ENCODE results near the gene SMARCB1. TPM values are rescaled to one million over a fixed set of nuclear protein-coding genes. Genes with fewer than 3 reads are reported as not detected.

The SMARCB1 gene
- polyA plus RNA-seq, 10 donors = 57.5 to 111 (median 74.6) TPM

DNA sequence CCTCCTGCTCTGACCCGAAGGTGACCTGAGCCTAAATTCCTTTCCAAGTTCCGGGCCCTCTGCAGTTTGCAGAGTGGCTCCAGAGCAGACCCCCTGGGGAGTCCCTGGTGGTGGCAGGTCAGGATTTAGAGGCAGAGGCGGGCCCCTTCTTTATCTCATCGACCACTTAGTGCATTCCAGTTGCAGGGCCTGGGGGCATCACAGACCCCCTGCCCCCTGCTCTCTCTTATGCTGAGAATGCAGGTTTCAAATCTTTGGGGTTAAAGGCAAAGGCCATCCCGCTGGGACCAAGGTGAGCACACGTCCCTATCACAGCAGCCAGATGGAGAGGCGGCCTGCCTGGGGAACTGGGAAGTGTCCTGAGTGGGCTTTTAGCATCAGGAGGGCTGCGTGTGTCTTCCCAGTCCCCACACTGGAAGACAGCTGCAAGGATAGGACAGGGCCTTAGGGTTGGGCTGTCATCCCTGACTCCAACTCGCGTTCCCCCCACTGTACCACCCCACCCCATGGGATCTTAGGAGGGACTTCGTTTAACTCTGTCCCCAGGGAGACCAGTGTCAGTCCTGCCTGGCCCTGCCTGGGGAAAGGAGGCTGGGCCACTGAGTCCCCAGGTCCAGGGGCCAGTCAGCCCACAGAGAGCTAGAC is 40.7 kb downstream of the SMARCB1 start:
- no peak for DNase-seq

DNA sequence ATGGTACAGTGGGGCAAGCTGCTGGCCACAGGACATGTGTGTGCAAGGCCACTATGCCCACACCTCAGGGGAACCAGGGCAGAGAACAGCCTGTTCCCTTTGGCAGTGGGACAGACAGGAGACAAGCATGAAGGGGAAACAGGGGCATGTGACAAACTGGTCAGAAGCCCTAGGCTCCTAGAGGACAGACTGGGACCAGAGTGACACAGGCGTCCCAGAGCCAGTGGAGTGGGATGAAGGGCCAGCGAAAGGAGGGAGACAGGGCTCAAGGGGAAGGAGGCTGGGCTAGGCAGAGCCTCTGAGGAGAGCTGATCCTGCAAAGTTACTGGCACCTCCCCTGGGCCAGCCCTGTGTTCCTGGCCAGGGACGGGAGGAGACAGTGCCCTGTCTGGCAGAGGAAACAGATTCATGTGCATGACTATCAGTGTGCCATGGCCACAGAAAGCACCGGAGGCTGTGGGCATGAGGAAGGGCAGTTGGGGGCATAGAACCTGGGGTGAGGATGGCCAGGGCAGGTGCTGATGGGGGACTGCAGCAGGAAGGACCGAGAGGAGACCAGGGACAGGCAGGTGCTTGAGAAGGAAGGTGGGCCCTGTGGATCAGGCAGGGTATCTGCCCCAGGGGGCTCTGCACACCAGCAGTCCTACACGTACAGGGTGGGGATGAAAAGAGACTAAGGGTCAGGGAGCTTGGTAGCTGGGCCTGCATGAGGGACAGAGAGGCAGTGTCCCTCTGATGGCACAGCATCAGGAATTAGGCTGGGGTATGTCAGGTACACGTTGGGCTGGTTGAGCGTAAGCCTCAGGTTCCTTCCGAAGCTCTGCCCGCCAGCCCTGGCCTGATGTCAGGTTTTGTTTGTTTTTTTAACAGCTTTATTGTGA is 42.3 kb downstream of the SMARCB1 start:
- DNase-seq = no peak

- peak; percentile 62 to 88 (median 86) for DNase-seq
Observed at GRCh38 chr22:23829845-23830372, 43.1 kb downstream of the SMARCB1 start.

GRCh38 chr22:23831261-23831660 is 44.5 kb downstream of the SMARCB1 start:
- no peak for DNase-seq

GRCh38 chr22:23831781-23832180 is 45.0 kb downstream of the SMARCB1 start:
- DNase-seq = no peak

DNA sequence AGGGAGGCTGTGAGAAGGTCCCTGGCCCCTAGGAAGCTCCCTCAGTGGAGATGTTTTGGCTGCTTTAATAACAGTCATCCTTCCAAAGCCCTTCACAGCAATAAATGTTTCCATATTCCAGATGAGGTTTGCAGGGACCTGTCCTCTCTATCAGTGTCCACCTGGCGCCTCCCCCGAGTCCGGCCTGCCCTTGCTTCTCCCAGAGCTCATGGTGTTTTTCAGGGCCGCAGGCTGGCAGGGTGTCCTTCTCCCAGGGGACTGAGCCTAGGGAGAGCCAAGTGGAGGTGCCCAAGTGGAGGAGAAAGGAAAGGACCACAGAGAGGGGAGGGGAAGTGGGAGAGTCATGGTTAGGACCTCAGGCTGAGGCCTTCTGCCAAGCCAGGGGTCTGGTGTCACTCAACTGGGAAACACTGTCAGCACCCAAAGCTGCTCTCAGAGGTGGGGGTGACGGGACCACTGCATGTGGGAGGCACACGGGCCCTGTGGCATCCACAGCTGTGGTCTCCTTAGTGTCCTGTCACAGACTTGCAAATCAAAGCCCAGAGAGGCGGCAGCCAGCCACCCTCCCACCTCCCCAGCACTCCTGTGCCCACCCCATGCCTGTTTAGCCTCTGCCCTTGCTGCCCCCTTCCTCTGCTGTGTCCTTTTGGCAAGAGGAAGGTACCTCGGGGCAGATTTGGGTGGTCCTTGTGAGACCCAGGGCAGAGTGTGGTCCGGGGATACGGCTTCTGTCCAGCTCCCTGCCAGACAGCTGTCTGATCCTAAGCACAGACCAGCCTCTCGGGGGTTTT is 45.7 kb downstream of the SMARCB1 start:
- no peak for DNase-seq

- no peak for DNase-seq
Observed at GRCh38 chr22:23833017-23833751, 46.4 kb downstream of the SMARCB1 start.

- DNase-seq = no peak
Observed at GRCh38 chr22:23833911-23834317, 47.1 kb downstream of the SMARCB1 start.

- no peak for DNase-seq
Observed at GRCh38 chr22:23834406-23834792, 47.6 kb downstream of the SMARCB1 start.

- DNase-seq = peak in 1 of 3 donors; percentile 45
Observed at GRCh38 chr22:23834793-23835483, 48.2 kb downstream of the SMARCB1 start.

DNA sequence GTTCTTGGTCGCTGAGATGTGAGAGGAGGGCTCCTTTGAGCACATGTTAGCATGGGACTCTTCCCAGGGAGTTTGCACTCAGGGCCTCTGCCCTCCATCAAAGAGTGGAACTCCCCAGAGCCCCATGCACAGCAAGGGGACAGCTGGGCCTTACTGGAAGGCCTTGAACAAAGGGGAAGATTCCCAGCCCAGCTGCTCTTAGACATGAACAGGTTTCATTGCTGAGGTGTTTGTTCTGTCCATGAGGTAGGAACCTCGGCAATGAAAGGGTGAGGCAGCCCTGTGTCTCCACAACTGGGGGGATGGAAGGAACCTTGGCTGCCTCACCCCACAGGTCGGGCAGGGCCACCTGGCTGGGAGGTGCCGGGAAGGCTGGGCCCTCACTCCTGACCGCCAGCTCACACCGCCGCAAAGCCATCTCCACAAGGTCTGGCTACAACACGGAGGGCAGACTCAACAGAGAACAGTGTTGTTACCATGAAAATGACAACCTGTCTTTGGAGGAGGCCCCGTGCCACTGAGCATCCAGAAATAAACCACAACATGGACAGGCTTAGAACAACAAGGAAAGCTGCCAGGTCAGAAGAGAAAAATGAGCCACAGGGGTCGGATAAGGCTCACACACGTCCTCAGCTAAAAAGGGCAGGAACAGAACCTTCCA is 48.8 kb downstream of the SMARCB1 start:
- no peak for DNase-seq

- no peak for DNase-seq
Observed at GRCh38 chr22:23836281-23836680, 49.5 kb downstream of the SMARCB1 start.

- no peak for DNase-seq
Observed at GRCh38 chr22:23836692-23837495, 50.1 kb downstream of the SMARCB1 start.

GRCh38 chr22:23837496-23837859 is 50.7 kb downstream of the SMARCB1 start:
- DNase-seq = no peak

GRCh38 chr22:23837911-23838680 is 51.3 kb downstream of the SMARCB1 start:
- no peak for DNase-seq

DNA sequence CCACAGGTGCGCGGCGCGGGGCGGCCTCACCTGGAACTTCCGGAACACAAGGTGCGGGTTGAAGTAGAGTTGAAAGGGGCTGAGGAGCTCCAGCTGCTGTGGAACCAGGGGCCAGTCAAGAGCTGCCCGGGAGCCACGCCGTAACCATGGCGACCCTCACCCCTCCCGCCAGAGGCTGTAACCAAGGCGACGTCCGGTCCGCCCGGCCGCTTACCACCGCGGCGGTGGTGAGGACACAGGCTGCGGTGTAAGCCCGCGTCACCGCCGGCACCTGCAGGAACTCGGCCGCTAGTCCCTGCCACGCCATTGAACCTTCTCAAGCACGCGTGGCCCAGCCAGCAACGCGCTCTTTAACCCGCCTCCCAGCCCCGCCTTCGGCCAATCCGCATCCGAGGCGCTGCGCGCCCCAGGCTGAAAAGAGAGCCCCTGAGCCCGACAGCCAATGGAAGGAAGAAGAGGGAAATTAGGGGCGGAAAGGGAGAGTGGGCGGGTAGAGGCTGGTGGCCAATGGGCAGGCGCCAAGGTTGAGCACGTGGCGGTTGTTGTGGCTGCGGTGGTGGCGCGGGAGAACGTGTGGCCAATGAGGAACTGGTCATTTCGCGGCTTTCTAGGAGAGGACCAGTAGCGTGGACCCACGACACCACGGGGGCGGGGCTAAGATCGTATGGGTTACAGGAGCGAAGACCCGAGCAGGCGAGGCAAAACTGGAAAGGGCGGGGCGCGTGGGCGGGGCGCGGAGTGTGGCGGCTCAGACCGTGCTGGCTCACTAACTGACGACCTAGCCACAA is 52.1 kb downstream of the SMARCB1 start, which contains the start of gene DERL3:
Gene DERL3, minus strand, starts transcription at position 326 of the 788 bp plus-strand sequence. Its CDS starts 19 bp downstream, at position 307.
- DNase-seq = peak; percentile 92 to 96 (median 92)

DNA sequence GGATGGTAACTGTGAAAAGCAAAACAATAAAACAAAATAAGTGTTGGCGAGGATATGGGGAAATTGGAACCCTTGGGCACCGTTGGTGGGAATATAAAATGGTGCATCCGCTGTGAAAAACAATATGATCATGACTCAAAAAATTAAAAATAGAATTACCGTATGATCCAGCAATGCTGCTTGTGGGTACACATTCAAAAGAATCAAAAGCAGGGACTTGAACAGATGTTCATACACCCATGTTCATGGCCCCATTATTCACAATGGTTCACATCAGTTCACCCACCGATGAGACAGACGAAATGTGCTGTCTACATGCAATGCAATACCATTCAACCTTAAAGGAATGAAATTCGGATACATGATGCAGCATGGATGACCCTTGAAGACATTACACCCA is 53.3 kb downstream of the SMARCB1 start:
- DNase-seq = no peak

- no peak for DNase-seq
Observed at GRCh38 chr22:23841292-23841691, 54.5 kb downstream of the SMARCB1 start.
